HEK293T (cell line): ENCODE data around the gene CSF3R.

ENCODE experiments used
- CTCF ChIA-PET: fragments of 350-600 bp; formaldehyde crosslinking; extraction: SDS; loops from one replicate; lab custom pipeline; 2021; ENCODE audit warnings: antibody characterized with exemption, inconsistent platforms; lab: Yijun Ruan, JAX
- POLR2A ChIA-PET: fragments of 350-600 bp; formaldehyde crosslinking; extraction: SDS; loops from one replicate; lab custom pipeline; 2020; ENCODE audit warnings: antibody characterized with exemption, inconsistent platforms; lab: Yijun Ruan, JAX
- DNase-seq: peaks from one replicate; pipeline ENCODE4 v3.0.0; 2012; ENCODE audit warnings: mixed read lengths; ENCODE audit errors: extremely low spot score
- ARNT ChIP-seq: fragments of 450-650 bp; IDR thresholded peaks from 2 replicates; pipeline ENCODE4 v1.6.1; 2017; ENCODE audit warnings: mild to moderate bottlenecking
- BHLHE40 ChIP-seq: fragments of 450-650 bp; IDR thresholded peaks from 2 replicates; pipeline ENCODE4 v1.6.1; 2016; ENCODE audit warnings: mild to moderate bottlenecking, moderate library complexity, borderline replicate concordance
- CTBP1 ChIP-seq: fragments of 450-650 bp; IDR thresholded peaks from 2 replicates; pipeline ENCODE4 v1.6.1; 2016; ENCODE audit warnings: borderline replicate concordance
- ELF4 ChIP-seq: fragments of 450-650 bp; IDR thresholded peaks from 2 replicates; pipeline ENCODE4 v1.6.1; 2017; ENCODE audit warnings: antibody characterized with exemption
- FOXA1 ChIP-seq: fragments of 450-650 bp; IDR thresholded peaks from 2 replicates; pipeline ENCODE4 v1.6.1; 2016; ENCODE audit warnings: mild to moderate bottlenecking
- FOXK2 ChIP-seq: fragments of 450-650 bp; IDR thresholded peaks from 2 replicates; pipeline ENCODE4 v1.6.1; 2016; ENCODE audit warnings: mild to moderate bottlenecking
- FOXM1 ChIP-seq: fragments of 450-650 bp; IDR thresholded peaks from 2 replicates; pipeline ENCODE4 v1.6.1; 2017; ENCODE audit warnings: mild to moderate bottlenecking, borderline replicate concordance
- HDGF ChIP-seq: fragments of 450-650 bp; IDR thresholded peaks from 2 replicates; pipeline ENCODE4 v1.6.1; 2017; ENCODE audit warnings: antibody characterized with exemption, borderline replicate concordance
- L3MBTL2 ChIP-seq: fragments of 450-650 bp; conservative IDR thresholded peaks from 2 replicates; pipeline ENCODE4 v1.6.1; 2016; ENCODE audit warnings: mild to moderate bottlenecking
- LEF1 ChIP-seq: fragments of 450-650 bp; IDR thresholded peaks from 2 replicates; pipeline ENCODE4 v1.6.1; 2017; ENCODE audit warnings: mild to moderate bottlenecking, borderline replicate concordance
- NFRKB ChIP-seq: fragments of 450-650 bp; IDR thresholded peaks from 2 replicates; pipeline ENCODE4 v1.6.1; 2016; ENCODE audit warnings: mild to moderate bottlenecking, moderate library complexity
- SP1 ChIP-seq: fragments of 450-650 bp; IDR thresholded peaks from 2 replicates; pipeline ENCODE4 v1.6.1; 2017
- SUZ12 ChIP-seq: fragments of 450-650 bp; IDR thresholded peaks from 2 replicates; pipeline ENCODE4 v1.6.1; 2016; ENCODE audit warnings: mild to moderate bottlenecking
- TARDBP ChIP-seq: fragments of 450-650 bp; IDR thresholded peaks from 2 replicates; pipeline ENCODE4 v1.6.1; 2016
- ZNF384 ChIP-seq: fragments of 450-650 bp; IDR thresholded peaks from 2 replicates; pipeline ENCODE4 v1.6.1; 2016
- TF ChIP-seq, protein P1 (sequence below): fragments of 450-650 bp; IDR thresholded peaks from 2 replicates; pipeline ENCODE4 v1.6.1; 2016

The CSF3R gene

DNA sequence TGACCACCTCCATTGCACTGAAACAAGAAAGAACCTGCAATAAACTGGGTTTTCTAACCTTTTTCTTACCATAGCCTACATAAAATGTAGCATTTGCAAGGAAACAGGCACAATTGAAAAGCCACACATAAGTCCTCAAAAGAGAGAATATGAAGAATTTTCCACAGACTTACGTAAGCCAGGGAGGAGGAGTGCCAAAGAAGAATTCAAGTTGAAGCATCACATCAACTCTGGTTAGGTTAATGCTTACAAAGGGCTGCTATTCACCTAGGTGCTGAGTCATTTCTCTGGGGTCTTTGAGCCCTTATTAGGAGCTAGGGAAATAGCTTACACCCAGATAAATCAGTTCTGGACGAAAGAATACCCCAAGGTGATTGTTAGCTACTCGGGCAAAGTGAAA is 42.1 kb downstream of the CSF3R start:
- ChIA-PET POLR2A (interaction anchor here (1.4 kb wide), 1 partner anchor 10 kb away, joined by 6 read pairs; the partner anchor contains the start of gene OSCP1), CTCF (interaction anchor here (0.8 kb wide), 1 partner anchor 10 kb away, joined by 3 read pairs; the partner anchor contains the start of gene OSCP1)
- DNase-seq: no peak
- TF ChIP-seq L3MBTL2 (no peak), ZNF384 (no peak), FOXM1 (no peak), TARDBP (no peak)

DNA sequence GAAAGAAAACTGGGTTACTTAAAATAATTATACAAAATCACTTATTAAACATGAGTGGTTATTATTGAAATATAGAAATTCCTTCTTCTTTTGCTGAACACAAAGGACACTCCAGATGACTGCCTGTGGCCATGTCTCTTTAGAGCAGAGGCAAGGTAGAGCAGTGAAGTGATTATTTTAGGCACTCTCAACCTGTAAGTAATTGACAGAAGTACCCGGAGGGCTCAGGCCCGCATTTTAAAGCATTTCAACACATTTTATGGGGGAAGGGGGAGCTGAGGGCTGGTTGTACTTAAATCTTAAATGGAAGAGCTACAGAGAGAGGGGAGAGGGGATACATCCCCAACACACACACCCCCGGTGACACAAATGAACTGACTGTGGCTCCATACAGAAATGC is 42.7 kb downstream of the CSF3R start:
- POLR2A ChIA-PET: interaction anchor here (1.4 kb wide), 1 partner anchor 11 kb away, joined by 6 read pairs; the partner anchor contains the start of gene OSCP1
- no peak for DNase-seq
- no peak for TF ChIP-seq CTBP1
- no peak for TF ChIP-seq FOXK2
- TF ChIP-seq SP1: no peak
- no peak for TF ChIP-seq FOXM1
- no peak for TF ChIP-seq NFRKB
- TF ChIP-seq FOXA1: no peak
- TF ChIP-seq, protein P1, sequence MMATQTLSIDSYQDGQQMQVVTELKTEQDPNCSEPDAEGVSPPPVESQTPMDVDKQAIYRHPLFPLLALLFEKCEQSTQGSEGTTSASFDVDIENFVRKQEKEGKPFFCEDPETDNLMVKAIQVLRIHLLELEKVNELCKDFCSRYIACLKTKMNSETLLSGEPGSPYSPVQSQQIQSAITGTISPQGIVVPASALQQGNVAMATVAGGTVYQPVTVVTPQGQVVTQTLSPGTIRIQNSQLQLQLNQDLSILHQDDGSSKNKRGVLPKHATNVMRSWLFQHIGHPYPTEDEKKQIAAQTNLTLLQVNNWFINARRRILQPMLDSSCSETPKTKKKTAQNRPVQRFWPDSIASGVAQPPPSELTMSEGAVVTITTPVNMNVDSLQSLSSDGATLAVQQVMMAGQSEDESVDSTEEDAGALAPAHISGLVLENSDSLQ: no peak
- no peak for TF ChIP-seq ARNT
- TF ChIP-seq HDGF: no peak
- TF ChIP-seq BHLHE40: no peak
- TF ChIP-seq SUZ12: no peak
- TF ChIP-seq ZNF384: no peak
- TF ChIP-seq LEF1: no peak
- no peak for TF ChIP-seq ELF4
- TF ChIP-seq TARDBP: no peak
- TF ChIP-seq L3MBTL2: no peak
- CTCF ChIA-PET: no interaction called here

DNA sequence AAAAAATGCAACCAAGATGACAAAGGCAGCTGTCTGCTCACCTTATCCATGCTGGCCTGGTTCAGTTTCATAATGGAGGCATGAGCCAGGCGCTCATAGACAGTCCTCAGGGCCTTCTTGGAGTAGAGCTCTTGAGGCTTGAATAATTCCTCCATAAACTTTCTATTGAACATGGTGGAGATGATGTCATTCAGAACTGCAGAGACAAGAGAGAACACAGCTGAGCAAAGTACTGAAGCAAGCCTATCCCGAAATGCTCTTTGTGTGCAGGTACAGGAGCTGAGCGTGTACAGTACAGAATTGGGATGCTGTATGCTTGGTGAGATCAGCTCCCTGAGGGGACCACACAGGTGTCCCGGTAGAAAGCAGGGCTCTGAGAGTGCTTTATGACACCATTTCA is 44.0 kb downstream of the CSF3R start:
- TF ChIP-seq FOXK2 (no peak), CTBP1 (no peak), NFRKB (no peak), BHLHE40 (no peak), FOXA1 (no peak), FOXM1 (no peak), TARDBP (no peak), L3MBTL2 (no peak), ELF4 (no peak)
- TF ChIP-seq, protein P1: no peak
- no peak for DNase-seq
- ChIA-PET CTCF (interaction anchor here (0.6 kb wide), 1 partner anchor 70 kb away, joined by 3 read pairs; no protein-coding TSS in a partner anchor), POLR2A (interaction anchor here (1.3 kb wide), 1 partner anchor 12 kb away, joined by 4 read pairs; the partner anchor contains the start of gene OSCP1)

DNA sequence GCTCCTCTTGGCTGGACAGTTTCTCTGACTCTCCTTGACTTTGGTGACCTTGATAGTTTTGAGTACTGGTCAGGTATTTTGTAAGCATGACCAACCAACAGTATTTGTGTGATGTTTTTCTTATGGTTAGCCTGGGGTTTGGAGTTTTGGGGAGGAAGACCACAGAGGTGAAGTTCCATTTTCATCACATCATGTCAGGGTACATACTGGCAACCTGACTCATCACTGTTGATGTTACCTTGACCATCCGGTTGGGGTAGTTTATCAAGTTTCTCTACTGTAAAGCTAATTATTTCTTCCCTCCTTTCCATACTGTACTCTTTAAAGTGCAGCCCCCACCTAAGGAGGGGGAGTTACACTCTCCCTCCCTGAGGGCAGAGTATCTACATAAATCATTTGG is 45.9 kb downstream of the CSF3R start:
- ChIA-PET CTCF (no interaction called here), POLR2A (no interaction called here)
- TF ChIP-seq NFRKB (no peak), SUZ12 (no peak), L3MBTL2 (no peak), CTBP1 (no peak), TARDBP (no peak), FOXM1 (no peak)
- DNase-seq: no peak

DNA sequence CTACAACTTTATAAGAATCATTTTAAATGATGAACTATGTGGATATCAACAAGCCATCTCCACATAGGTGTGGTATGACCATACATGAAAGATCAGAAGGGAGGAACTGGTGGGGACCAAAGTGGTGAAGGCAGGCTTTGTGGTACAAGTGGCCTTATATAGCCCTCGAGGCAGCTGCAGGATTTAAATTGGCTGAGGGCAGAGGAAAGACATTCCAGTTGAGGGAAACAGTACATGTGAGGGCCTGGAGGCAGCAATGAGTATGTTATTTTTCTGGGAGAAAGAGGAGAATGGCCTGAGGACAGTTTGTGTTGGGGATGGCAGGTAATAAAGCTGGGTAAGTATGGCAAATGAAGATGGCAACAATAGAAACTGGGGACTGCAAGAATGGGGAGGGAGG is 49.6 kb downstream of the CSF3R start:
- CTCF ChIA-PET: no interaction called here
- TF ChIP-seq CTBP1 (no peak), TARDBP (no peak), L3MBTL2 (no peak), SP1 (no peak)
- no peak for DNase-seq
- POLR2A ChIA-PET: interaction anchor here (1.2 to 1.8 kb wide), 2 partner anchors 17 to 31 kb away, joined by 5 to 9 read pairs; partner anchors contain the start of genes MRPS15 and OSCP1

DNA sequence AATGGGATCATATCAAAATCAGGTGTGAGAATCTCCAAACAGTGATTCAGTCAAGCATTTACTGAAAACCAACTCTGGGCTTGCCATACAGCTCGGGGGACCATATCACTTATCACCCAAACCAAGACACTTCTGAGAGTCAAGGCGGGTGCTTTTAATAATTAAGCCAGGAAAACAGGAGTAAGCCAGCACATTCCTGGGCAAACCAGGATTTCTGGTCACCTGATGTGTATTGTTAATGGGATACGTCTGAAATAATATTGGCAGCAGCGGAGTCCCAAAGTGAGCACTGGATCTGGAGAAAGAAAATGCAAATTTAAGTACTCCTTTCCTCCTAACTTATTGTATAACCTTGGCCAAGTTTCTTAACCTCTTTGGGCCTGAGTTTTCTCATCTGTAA is 50.1 kb downstream of the CSF3R start:
- POLR2A ChIA-PET: no interaction called here
- TF ChIP-seq NFRKB: no peak
- CTCF ChIA-PET: no interaction called here
- no peak for DNase-seq

DNA sequence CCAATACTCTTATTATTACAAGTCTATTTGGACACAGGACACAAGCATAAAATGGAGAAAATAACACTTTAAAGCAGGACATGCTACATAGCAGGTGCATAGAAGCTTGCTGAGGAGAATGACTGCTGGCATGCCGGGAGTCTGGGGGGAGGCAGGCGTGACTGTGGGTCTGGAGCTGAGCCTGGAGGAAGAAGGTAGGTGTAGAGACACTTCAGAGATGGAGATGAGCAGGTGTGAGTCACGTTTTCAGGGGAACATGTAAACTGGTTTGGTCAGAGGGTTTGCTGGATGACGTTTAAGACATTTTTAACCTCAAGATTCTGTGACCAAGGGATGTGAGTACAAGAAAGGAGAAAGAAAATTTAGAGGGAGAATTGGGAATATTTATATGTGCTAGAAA is 56.9 kb downstream of the CSF3R start:
- POLR2A ChIA-PET: interaction anchor here (1.1 to 2.1 kb wide), 2 partner anchors 25 to 40 kb away, joined by 3 to 7 read pairs; partner anchors contain the start of gene OSCP1
- TF ChIP-seq ARNT (no peak), CTBP1 (no peak), ELF4 (no peak), FOXM1 (no peak), SUZ12 (no peak), NFRKB (no peak), ZNF384 (no peak), TARDBP (no peak), FOXK2 (no peak)
- TF ChIP-seq, protein P1: no peak
- CTCF ChIA-PET: interaction anchor here (0.9 kb wide), 1 partner anchor 9 kb away, joined by 3 read pairs; no protein-coding TSS in a partner anchor
- no peak for DNase-seq
